Natural killer cell (primary cell): ENCODE results near the gene CCDC102B. TPM values are rescaled to one million over a fixed set of nuclear protein-coding genes. Genes with fewer than 3 reads are reported as not detected.

Experiments used
- ATAC-seq, 3 donors: fragments of 150-1000 bp in 2 of 3; fragments of 200-7000 bp in 1 of 3; cut with Tn5 transposase; 1 replicate in 1 of 3; 2 replicates in 2 of 3; pipeline ENCODE4 v1.10.0; 2021; ENCODE audit warnings: mild to moderate bottlenecking in 2 of 3, moderate library complexity in 2 of 3
- DNase-seq, 2 donors: peaks; one replicate each; pipeline versions ENCODE4 v3.0.0 to v3.0.0-alpha.2; 2013 to 2021; ENCODE audit warnings: mixed read lengths in 1 of 2
- H3K27ac ChIP-seq: one replicate; pipeline ENCODE4 v1.5.1; 2013; ENCODE audit warnings: mild to moderate bottlenecking, low read length
- H3K27me3 ChIP-seq: one replicate; pipeline ENCODE4 v1.6.1; 2013; ENCODE audit warnings: low read length; ENCODE audit not compliant: control insufficient read depth, insufficient read depth
- H3K36me3 ChIP-seq: one replicate; pipeline ENCODE4 v1.6.1; 2013; ENCODE audit warnings: low read length; ENCODE audit not compliant: control insufficient read depth, insufficient read depth
- H3K4me1 ChIP-seq: one replicate; pipeline ENCODE4 v1.6.1; 2013; ENCODE audit warnings: low read length; ENCODE audit not compliant: control insufficient read depth, insufficient read depth
- H3K4me3 ChIP-seq: one replicate; pipeline ENCODE4 v1.5.1; 2013; ENCODE audit warnings: low read length
- H3K9me3 ChIP-seq: one replicate; pipeline ENCODE4 v1.6.1; 2013; ENCODE audit warnings: low read length; ENCODE audit not compliant: control insufficient read depth, insufficient read depth
- H3K27ac Mint-ChIP-seq, 2 donors: one replicate each; pipeline ENCODE4 v1.8.0; 2022; ENCODE audit warnings: mild to moderate bottlenecking in 2 of 2, mixed read lengths in 2 of 2, moderate library complexity in 1 of 2
- H3K27me3 Mint-ChIP-seq, 2 donors: one replicate each; pipeline ENCODE4 v1.8.0; 2022; ENCODE audit warnings: low read depth in 2 of 2, mixed read lengths in 2 of 2
- H3K36me3 Mint-ChIP-seq: one replicate; pipeline ENCODE4 v1.8.0; 2022; ENCODE audit warnings: mixed read lengths
- H3K4me1 Mint-ChIP-seq, 2 donors: one replicate each; pipeline ENCODE4 v1.8.0; 2022; ENCODE audit warnings: mixed read lengths in 2 of 2
- H3K4me3 Mint-ChIP-seq: one replicate; pipeline ENCODE4 v1.8.0; 2022; ENCODE audit warnings: mild to moderate bottlenecking, moderate library complexity, mixed read lengths
- H3K9me3 Mint-ChIP-seq, 2 donors: one replicate each; pipeline ENCODE4 v1.8.0; 2022; ENCODE audit warnings: mixed read lengths in 2 of 2
- CTCF ChIP-seq: fragments of 200-600 bp; IDR thresholded peaks from one replicate; pipeline ENCODE4 v1.8.0; 2022; ENCODE audit warnings: antibody characterized with exemption
- WGBS: methylation state at CpG from one replicate; pipeline ENCODE4 v1.1.7; 2013; ENCODE audit warnings: missing lambda C conversion rate; ENCODE audit not compliant: insufficient coverage; 5-methylcytosine and 5-hydroxymethylcytosine counted together
- intact Hi-C: fragments of 100-400 bp; cut with micrococcal nuclease; formaldehyde crosslinking; loops from one replicate; pipeline ENCODE4 v1.14.2; 2022
- total RNA-seq, 4 donors: library from RNA; stranded (reverse); fragments of 120-200 nt in 1 of 4; gene quantifications; one replicate each; pipeline versions ENCODE4 v1.2.3 to v1.2.4, GENCODE V29; 2013 to 2022

The CCDC102B gene
- total RNA-seq, 3 donors from 2014 or later (not counting 1 experiment from before 2014, with no cell fraction given) = 6.9 to 9.9 (median 8.9) TPM

DNA sequence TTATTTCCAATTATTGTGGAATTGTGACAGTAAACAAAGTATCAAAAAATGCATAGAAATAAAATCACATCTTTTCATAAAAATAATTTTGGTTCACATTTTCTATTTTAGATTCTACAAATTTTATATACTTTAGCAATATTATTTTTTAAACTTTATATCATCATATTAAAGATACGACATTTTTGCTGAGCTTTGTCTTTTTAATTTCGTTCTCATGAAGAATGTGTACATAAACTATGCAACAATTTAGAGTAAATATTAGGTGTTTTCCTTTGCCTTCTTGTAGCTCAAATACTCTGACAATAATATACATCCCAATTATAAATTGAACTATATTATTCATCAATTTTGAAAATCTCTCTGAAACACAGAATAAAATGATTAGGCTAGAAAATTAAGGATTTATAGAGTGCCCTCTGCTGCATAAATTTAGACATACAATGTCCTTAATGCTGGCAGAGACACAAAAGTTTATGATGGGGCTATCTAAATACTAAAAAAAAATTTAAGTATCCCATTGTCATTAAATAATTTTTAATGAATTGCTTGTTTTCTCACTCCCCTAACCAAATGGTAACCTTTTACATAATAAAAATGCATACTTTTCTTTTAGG, 45.7 kb downstream of the CCDC102B start:
- Mint-ChIP-seq H3K27ac (no peak overlapping the region), H3K36me3 (no peaks in the 10 kb centered on the region), H3K4me1 (no peaks in the 10 kb centered on the region), H3K27me3 (no peaks in the 10 kb centered on the region), H3K9me3 (no peaks in the 10 kb centered on the region), H3K4me3 (no peak overlapping the region)
- H3K9me3 ChIP-seq = no peaks in the 10 kb centered on the region
- no peaks in the 10 kb centered on the region for H3K4me1 ChIP-seq
- intact Hi-C loops = no loop called here
- no peaks in the 10 kb centered on the region for H3K27me3 ChIP-seq
- ATAC-seq (no peak), DNase-seq (no peak)
- no peak overlapping the region for H3K27ac ChIP-seq
- no peak overlapping the region for H3K4me3 ChIP-seq
- WGBS = no CpG with 5 or more reads among the region's 2 CpGs
- no peaks in the 10 kb centered on the region for H3K36me3 ChIP-seq
- TF ChIP-seq CTCF = no peak

DNA sequence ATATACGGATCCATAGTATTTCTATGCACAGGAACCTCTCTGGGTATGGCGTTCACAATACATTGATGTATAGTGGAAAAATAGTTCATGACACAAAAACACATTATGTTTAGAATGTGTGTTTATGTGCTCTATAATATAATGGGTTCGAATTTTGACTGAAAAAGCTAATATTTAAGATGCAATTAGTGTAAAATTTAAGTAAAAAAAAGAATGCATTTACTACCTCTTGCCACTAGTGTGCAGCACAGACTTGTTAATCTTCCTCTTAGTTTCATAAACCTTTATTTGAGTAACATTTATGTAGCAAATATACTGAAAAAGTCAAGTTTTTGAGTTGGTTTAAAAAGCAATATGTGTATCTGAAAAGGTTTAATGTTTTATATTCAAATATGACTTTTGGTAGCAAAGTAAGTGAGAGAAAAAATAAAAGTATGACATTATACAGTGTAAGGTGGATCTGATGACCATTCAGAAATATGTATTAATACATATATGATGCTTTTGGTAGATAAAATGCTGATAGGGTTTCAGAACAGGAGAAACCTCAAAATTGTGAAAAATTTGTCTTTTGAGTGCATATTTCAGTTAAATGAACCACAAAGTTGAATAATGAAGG, 49.4 kb downstream of the CCDC102B start:
- 95% methylated on average over 2 of the region's 3 CpGs for WGBS
- DNase-seq = peak in 1 of 2 donors; percentile 36

DNA sequence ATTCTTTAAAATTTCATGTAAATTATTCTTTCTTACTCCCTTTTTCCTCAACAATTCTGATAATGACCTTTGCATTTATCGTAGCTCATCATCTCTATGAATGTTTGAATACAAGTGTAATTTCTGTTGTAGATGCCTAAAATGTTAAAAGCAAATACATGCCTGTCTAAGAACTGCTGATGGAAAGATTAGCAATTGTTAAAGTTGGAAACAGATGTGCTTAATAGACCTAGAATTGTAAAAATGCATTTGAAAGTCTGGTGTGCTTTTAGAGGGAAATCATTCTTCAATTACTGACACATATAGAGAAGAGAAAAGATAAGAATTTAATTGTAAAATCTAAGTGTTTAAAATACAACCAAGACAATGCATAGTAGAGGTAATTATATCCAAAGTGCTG, 50.4 kb downstream of the CCDC102B start:
- WGBS = 100% methylated on average over 1 of the region's 1 CpG
- H3K36me3 ChIP-seq = no peaks in the 10 kb centered on the region
- no peak overlapping the region for H3K4me3 ChIP-seq
- no peak for TF ChIP-seq CTCF
- no peaks in the 10 kb centered on the region for H3K27me3 ChIP-seq
- Mint-ChIP-seq H3K36me3 (no peaks in the 10 kb centered on the region), H3K9me3 (no peaks in the 10 kb centered on the region), H3K4me1 (no peaks in the 10 kb centered on the region), H3K4me3 (no peak overlapping the region), H3K27me3 (no peaks in the 10 kb centered on the region), H3K27ac (no peak overlapping the region)
- no peaks in the 10 kb centered on the region for H3K9me3 ChIP-seq
- intact Hi-C loops = loop anchor here (5.0 kb wide), 1 partner anchor 1604 kb away; no protein-coding TSS in a partner anchor
- H3K27ac ChIP-seq = no peak overlapping the region
- ATAC-seq (no peak), DNase-seq (no peak)
- H3K4me1 ChIP-seq = no peaks in the 10 kb centered on the region

More for the DNA sequence above, 49.4 kb downstream of the CCDC102B start:
- H3K27me3 Mint-ChIP-seq = no peaks in the 10 kb centered on the region
- no peak overlapping the region for H3K4me3 Mint-ChIP-seq
- Histone ChIP-seq H3K4me3 (no peak overlapping the region), H3K4me1 (no peaks in the 10 kb centered on the region), H3K27me3 (no peaks in the 10 kb centered on the region), H3K27ac (no peak overlapping the region), H3K36me3 (no peaks in the 10 kb centered on the region), H3K9me3 (no peaks in the 10 kb centered on the region)
- no peaks in the 10 kb centered on the region for H3K9me3 Mint-ChIP-seq
- intact Hi-C loops = loop anchor here (2.0 to 5.0 kb wide), 3 partner anchors 1239 to 1605 kb away; no protein-coding TSS in a partner anchor
- ATAC-seq = no peak
- H3K4me1 Mint-ChIP-seq = no peaks in the 10 kb centered on the region
- no peaks in the 10 kb centered on the region for H3K36me3 Mint-ChIP-seq
- peak; percentile 60 for TF ChIP-seq CTCF
- H3K27ac Mint-ChIP-seq = no peak overlapping the region
